K562 (cell line): ENCODE measurements around the gene CCNDBP1.

Experiments used
- CEBPB ChIP-seq: fragments of 450-650 bp; IDR thresholded peaks from 2 replicates; pipeline ENCODE4 v1.6.1; 2016; ENCODE audit warnings: missing genetic modification characterization, missing compliant biosample characterization
- ELF4 ChIP-seq: fragments of 450-650 bp; formaldehyde crosslinking; IDR thresholded peaks from 2 replicates; pipeline ENCODE4 v1.4.0; 2022; ENCODE audit warnings: missing genetic modification characterization
- EZH2 ChIP-seq: IDR thresholded peaks from 2 replicates; pipeline ENCODE4 v1.6.1; 2012; ENCODE audit warnings: low read depth, mild to moderate bottlenecking, inconsistent platforms, low read length, borderline replicate concordance
- MEIS2 ChIP-seq: fragments of 450-650 bp; IDR thresholded peaks from 2 replicates; pipeline ENCODE4 v1.6.1; 2014; ENCODE audit warnings: mild to moderate bottlenecking; ENCODE audit not compliant: partially characterized antibody
- PRPF4 ChIP-seq: fragments of 200-400 bp; formaldehyde crosslinking; IDR thresholded peaks from one replicate; pipeline ENCODE4 v1.6.1; 2017; ENCODE audit warnings: low read length, low read depth, mild to moderate bottlenecking; ENCODE audit not compliant: insufficient read depth, poor library complexity, severe bottlenecking
- YY1 ChIP-seq, 3 experiments: IDR thresholded peaks; 2 replicates each; pipeline ENCODE4 v1.6.1; 2011; ENCODE audit warnings: low read length in 2 of 3, mild to moderate bottlenecking in 2 of 3, moderate library complexity in 2 of 3, borderline replicate concordance in 1 of 3, control low read depth in 1 of 3, low read depth in 1 of 3; ENCODE audit not compliant: insufficient read depth in 3 of 3, insufficient replicate concordance in 2 of 3, control insufficient read depth in 1 of 3, insufficient read length in 1 of 3; ENCODE audit errors: extremely low read depth in 1 of 3
- ZKSCAN1 ChIP-seq: fragments of 150-350 bp; IDR thresholded peaks from 2 replicates; pipeline ENCODE4 v1.6.1; 2016; ENCODE audit warnings: low read depth, low read length
- ZNF354B ChIP-seq: fragments of 250-450 bp; sonication (Bioruptor Pico); IDR thresholded peaks from 2 replicates; pipeline ENCODE4 v1.4.0; 2020
- TF ChIP-seq, protein P1 (sequence below), 3 experiments: IDR thresholded peaks in 2 of 3; conservative IDR thresholded peaks in 1 of 3; 2 replicates each; pipeline ENCODE4 v1.5.1; 2011 to 2012; ENCODE audit warnings: low read length in 3 of 3, mild to moderate bottlenecking in 3 of 3, control low read depth in 2 of 3, improper control_type of control experiment in 1 of 3, inconsistent platforms in 1 of 3, low read depth in 1 of 3, mixed read lengths in 1 of 3, moderate library complexity in 1 of 3; ENCODE audit not compliant: insufficient read depth in 2 of 3
- TF ChIP-seq, protein P2 (sequence below): IDR thresholded peaks from 3 replicates; pipeline ENCODE4 v1.6.1; 2011; ENCODE audit warnings: borderline replicate concordance, mild to moderate bottlenecking, moderate library complexity; ENCODE audit not compliant: insufficient read length; ENCODE audit errors: extremely low read depth

DNA sequence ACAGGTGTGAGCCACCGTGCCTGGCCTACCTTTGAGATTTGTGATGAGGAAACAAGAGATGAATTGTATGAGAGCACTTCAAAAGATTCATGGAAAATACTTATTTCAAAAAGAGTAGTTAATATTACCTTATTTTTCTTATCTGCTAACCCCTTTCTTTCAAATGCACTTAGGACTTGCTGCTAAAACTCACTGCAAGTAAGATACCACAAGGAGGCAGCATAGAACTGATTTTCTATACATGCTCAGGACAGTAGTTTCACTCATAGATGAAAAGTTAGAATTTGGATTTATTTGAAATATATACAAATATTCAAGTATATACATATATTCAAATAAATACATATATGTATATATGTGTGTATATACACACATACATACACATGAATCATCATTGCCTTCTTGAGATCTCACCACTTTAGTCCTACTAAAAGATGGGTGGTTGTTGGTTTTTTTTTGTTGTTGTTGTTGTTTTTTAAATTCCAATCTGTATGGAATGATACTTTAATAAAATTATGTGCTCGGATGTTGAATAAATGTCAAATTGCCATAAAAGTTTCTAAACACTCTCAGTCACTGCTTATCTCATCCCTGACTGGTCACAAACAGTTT lies 2.4 kb downstream of the CCNDBP1 start:
- no peak for TF ChIP-seq ELF4 (CRISPR knock-in tag)
- TF ChIP-seq CEBPB (tag): no peak
- TF ChIP-seq, protein P1, sequence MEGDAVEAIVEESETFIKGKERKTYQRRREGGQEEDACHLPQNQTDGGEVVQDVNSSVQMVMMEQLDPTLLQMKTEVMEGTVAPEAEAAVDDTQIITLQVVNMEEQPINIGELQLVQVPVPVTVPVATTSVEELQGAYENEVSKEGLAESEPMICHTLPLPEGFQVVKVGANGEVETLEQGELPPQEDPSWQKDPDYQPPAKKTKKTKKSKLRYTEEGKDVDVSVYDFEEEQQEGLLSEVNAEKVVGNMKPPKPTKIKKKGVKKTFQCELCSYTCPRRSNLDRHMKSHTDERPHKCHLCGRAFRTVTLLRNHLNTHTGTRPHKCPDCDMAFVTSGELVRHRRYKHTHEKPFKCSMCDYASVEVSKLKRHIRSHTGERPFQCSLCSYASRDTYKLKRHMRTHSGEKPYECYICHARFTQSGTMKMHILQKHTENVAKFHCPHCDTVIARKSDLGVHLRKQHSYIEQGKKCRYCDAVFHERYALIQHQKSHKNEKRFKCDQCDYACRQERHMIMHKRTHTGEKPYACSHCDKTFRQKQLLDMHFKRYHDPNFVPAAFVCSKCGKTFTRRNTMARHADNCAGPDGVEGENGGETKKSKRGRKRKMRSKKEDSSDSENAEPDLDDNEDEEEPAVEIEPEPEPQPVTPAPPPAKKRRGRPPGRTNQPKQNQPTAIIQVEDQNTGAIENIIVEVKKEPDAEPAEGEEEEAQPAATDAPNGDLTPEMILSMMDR (IDR thresholded peaks at IDR 0.05 in 2 of 3, conservative IDR thresholded peaks at IDR 0.05 in 1 of 3; ENCODE audit: insufficient read depth in 2 of 3, low read depth in 1 of 3, low read length in 3 of 3): peak; percentile 52 to 82 (median 58); a peak in 5 of 6 replicates
- no peak for TF ChIP-seq MEIS2
- TF ChIP-seq PRPF4: no peak
- TF ChIP-seq YY1 (IDR thresholded peaks at IDR 0.05; ENCODE audit: borderline replicate concordance in 1 of 3, control insufficient read depth in 1 of 3, extremely low read depth in 1 of 3, insufficient read depth in 3 of 3, insufficient read length in 1 of 3, insufficient replicate concordance in 2 of 3, low read depth in 1 of 3, low read length in 2 of 3): no peak
- TF ChIP-seq ZNF354B: no peak
- no peak for TF ChIP-seq ZKSCAN1
- TF ChIP-seq, protein P2, sequence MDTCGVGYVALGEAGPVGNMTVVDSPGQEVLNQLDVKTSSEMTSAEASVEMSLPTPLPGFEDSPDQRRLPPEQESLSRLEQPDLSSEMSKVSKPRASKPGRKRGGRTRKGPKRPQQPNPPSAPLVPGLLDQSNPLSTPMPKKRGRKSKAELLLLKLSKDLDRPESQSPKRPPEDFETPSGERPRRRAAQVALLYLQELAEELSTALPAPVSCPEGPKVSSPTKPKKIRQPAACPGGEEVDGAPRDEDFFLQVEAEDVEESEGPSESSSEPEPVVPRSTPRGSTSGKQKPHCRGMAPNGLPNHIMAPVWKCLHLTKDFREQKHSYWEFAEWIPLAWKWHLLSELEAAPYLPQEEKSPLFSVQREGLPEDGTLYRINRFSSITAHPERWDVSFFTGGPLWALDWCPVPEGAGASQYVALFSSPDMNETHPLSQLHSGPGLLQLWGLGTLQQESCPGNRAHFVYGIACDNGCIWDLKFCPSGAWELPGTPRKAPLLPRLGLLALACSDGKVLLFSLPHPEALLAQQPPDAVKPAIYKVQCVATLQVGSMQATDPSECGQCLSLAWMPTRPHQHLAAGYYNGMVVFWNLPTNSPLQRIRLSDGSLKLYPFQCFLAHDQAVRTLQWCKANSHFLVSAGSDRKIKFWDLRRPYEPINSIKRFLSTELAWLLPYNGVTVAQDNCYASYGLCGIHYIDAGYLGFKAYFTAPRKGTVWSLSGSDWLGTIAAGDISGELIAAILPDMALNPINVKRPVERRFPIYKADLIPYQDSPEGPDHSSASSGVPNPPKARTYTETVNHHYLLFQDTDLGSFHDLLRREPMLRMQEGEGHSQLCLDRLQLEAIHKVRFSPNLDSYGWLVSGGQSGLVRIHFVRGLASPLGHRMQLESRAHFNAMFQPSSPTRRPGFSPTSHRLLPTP: no peak
- no peak for TF ChIP-seq EZH2
